ENCODE data around the gene WWTR1.

The WWTR1 gene

GRCh38 chr3:149490260-149490971 is 167.4 kb downstream of the WWTR1 start:
- Histone ChIP-seq H3K4me3 (ENCODE audit: low read depth, low read length) (no peak overlapping the region), H3K9me3 (no peaks in the 10 kb centered on the region), H3K4me1 (no peaks in the 10 kb centered on the region), H3K27me3 (no peaks in the 10 kb centered on the region), H3K36me3 (no peaks in the 10 kb centered on the region)
- DNase-seq: no peak
- TF ChIP-seq, protein P1, sequence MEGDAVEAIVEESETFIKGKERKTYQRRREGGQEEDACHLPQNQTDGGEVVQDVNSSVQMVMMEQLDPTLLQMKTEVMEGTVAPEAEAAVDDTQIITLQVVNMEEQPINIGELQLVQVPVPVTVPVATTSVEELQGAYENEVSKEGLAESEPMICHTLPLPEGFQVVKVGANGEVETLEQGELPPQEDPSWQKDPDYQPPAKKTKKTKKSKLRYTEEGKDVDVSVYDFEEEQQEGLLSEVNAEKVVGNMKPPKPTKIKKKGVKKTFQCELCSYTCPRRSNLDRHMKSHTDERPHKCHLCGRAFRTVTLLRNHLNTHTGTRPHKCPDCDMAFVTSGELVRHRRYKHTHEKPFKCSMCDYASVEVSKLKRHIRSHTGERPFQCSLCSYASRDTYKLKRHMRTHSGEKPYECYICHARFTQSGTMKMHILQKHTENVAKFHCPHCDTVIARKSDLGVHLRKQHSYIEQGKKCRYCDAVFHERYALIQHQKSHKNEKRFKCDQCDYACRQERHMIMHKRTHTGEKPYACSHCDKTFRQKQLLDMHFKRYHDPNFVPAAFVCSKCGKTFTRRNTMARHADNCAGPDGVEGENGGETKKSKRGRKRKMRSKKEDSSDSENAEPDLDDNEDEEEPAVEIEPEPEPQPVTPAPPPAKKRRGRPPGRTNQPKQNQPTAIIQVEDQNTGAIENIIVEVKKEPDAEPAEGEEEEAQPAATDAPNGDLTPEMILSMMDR (IDR thresholded peaks at IDR 0.05; ENCODE audit: low read depth, low read length): no peak

DNA sequence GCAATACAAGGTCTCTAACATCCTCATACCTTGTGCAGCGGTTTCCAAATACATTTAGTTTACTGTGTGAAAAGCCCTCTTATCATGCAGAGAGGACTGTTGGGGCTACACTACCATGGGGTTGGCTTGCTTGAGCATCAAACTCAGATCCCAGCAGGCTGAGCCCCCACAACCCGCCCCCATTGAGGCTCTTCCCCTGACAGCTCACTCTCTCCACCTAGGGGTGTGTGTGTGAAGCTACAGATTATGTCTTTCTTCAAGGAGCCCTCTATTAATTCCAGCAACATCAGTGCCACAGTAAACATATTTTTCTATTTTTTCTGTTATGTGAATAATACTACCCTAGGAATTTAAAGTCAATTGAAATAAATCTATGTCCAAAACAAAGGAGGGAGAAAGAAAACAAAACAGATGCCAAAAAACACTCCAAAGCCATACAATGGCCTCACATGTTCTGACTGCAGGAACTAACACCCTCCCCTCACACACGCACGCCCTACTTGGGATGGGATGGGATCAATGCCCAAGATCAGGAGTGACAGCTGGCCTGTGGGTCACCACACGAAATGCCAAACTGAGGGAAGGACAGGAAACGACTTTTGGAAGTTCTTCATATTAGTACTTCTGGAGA is 168.7 kb downstream of the WWTR1 start:
- no peaks in the 10 kb centered on the region for H3K27me3 ChIP-seq
- H3K4me1 ChIP-seq: no peaks in the 10 kb centered on the region
- H3K4me3 ChIP-seq (ENCODE audit: low read depth, low read length): no peak overlapping the region
- peak; percentile 40 for DNase-seq
- no peaks in the 10 kb centered on the region for H3K36me3 ChIP-seq
- H3K9me3 ChIP-seq: no peaks in the 10 kb centered on the region
- TF ChIP-seq, protein P1 (IDR thresholded peaks at IDR 0.05; ENCODE audit: low read depth, low read length): peak; percentile 77

DNA sequence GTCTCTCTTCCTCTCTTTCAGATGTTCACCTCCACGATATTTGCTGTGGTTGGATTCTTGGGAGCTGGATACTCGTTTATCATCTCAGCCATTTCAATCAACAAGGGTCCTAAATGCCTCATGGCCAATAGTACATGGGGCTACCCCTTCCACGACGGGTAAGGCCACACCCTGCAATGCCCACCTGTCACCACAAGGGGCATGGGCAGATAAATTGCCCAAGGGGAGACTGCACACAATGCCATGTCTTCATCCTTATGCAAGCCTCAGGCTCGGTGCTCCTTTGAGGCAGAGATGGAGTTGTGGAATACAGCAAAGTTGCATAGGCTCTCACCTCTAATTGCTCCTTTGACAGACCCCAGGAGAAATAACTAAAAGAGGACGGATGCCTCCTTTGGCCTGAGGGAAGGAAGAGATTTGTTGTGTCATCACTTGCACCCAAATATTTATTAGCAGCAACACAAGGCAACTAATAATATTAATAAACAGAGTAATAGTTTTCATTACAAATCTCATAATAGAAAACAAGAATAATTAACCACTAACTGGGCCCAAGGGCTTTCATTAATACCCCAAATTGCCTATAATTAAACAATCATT is 170.1 kb downstream of the WWTR1 start:
- H3K4me3 ChIP-seq (ENCODE audit: low read depth, low read length): no peak overlapping the region
- TF ChIP-seq, protein P1 (IDR thresholded peaks at IDR 0.05; ENCODE audit: low read depth, low read length): peak; percentile 72
- no peaks in the 10 kb centered on the region for H3K4me1 ChIP-seq
- H3K27me3 ChIP-seq: no peaks in the 10 kb centered on the region
- no peaks in the 10 kb centered on the region for H3K9me3 ChIP-seq
- H3K36me3 ChIP-seq: no peaks in the 10 kb centered on the region
- peak; percentile 63 for DNase-seq

DNA sequence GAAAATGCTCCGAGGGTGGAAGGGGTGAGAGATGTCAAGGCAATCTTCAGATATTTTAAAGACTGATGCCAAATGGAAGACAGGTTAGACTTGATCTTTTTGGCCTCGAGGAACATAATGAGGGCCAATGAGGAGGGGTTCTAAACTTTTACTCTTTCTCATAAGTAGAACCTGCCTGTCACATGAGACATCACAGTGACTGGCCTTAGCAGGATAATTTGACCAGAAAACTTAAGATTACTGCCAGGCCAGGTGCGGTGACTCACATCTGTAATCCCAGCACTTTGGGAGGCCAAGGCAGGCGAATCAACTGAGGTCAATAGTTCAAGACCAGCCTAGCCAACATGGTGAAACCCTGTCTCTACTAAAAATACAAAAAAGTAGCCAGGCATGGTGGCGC is 171.1 kb downstream of the WWTR1 start:
- no peaks in the 10 kb centered on the region for H3K9me3 ChIP-seq
- TF ChIP-seq, protein P1 (IDR thresholded peaks at IDR 0.05; ENCODE audit: low read depth, low read length): no peak
- no peak overlapping the region for H3K4me3 ChIP-seq (ENCODE audit: low read depth, low read length)
- DNase-seq: no peak
- no peaks in the 10 kb centered on the region for H3K27me3 ChIP-seq
- no peaks in the 10 kb centered on the region for H3K4me1 ChIP-seq
- H3K36me3 ChIP-seq: no peaks in the 10 kb centered on the region

DNA sequence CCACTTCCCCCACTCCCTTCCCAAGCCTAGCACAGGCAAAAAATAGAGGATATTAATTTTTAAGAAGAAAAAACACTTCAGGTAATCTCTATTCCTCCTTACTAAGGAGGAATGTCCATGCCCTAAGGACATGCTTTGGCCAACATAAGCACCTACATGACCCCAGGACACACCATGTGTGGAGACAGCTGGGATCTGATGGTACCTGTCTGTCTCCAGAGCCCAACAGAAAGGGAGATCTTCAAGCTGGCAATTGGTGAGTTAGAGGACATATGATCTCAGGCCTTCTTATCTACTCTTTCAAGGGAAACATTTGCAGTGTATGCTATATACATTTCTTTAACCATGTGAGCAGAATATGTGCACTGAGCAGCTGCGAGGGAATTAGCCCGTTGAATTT is 176.3 kb downstream of the WWTR1 start:
- TF ChIP-seq, protein P1 (IDR thresholded peaks at IDR 0.05; ENCODE audit: low read depth, low read length): no peak
- H3K4me3 ChIP-seq (ENCODE audit: low read depth, low read length): no peak overlapping the region
- H3K9me3 ChIP-seq: no peaks in the 10 kb centered on the region

GRCh38 chr3:149481056-149481455 is 176.8 kb downstream of the WWTR1 start:
- Histone ChIP-seq H3K4me1 (peaks cover 3% of the 10 kb centered on the region; the same call in 1 of the 2 replicates), H3K36me3 (no peaks in the 10 kb centered on the region), H3K4me3 (ENCODE audit: low read depth, low read length) (no peak overlapping the region), H3K27me3 (no peaks in the 10 kb centered on the region), H3K9me3 (no peaks in the 10 kb centered on the region)
- DNase-seq: no peak
- TF ChIP-seq, protein P1 (IDR thresholded peaks at IDR 0.05; ENCODE audit: low read depth, low read length): no peak

More for the DNA sequence above, 176.3 kb downstream of the WWTR1 start:
- no peak for DNase-seq
- H3K4me1 ChIP-seq: peaks cover 3% of the 10 kb centered on the region; the same call in 1 of the 2 replicates
- no peaks in the 10 kb centered on the region for H3K27me3 ChIP-seq
- no peaks in the 10 kb centered on the region for H3K36me3 ChIP-seq
